Fibroblast of lung (primary cell): ENCODE data around the gene OBSCN.

ENCODE experiments used
- CTCF ChIP-seq, 2 donors: IDR thresholded peaks in 1 of 2; conservative IDR thresholded peaks in 1 of 2; 1 replicate in 1 of 2; 2 replicates in 1 of 2; pipeline ENCODE4 v1.5.1; 2011 to 2012; ENCODE audit warnings: low read length in 2 of 2, control low read depth in 1 of 2, inconsistent platforms in 1 of 2, low read depth in 1 of 2, mild to moderate bottlenecking in 1 of 2
- EZH2 ChIP-seq: IDR thresholded peaks from 2 replicates; pipeline ENCODE4 v1.5.1; 2012; ENCODE audit warnings: low read length, control low read depth, mild to moderate bottlenecking; ENCODE audit errors: missing control alignments

- no peak for TF ChIP-seq CTCF (conservative IDR thresholded peaks at IDR 0.05 in 1 of 2, IDR thresholded peaks at IDR 0.05 in 1 of 2; ENCODE audit: low read depth in 1 of 2, low read length in 2 of 2)
- TF ChIP-seq EZH2, result no peak
Measured at GRCh38 chr1:228178737-228179684, 28.8 kb upstream of the OBSCN start.
